Rectal smooth muscle tissue (tissue), 1 donor: ENCODE data around the gene S100A3.
A peak's percentile ranks its signal among the peaks of the same experiment; 100 is the strongest.
"Not testable (repeated sequence)": the region's sequence is repeated elsewhere in the genome, so short reads cannot be mapped to it uniquely, and the experiment has no call there.

Experiments used
- H3K27ac ChIP-seq: one replicate; pipeline ENCODE4 v1.7.0; 2013; ENCODE audit warnings: low read depth, low read length, inconsistent platforms
- H3K27me3 ChIP-seq: one replicate; pipeline ENCODE4 v1.7.0; 2013; ENCODE audit warnings: low read length; ENCODE audit not compliant: control insufficient read depth, insufficient read depth
- H3K36me3 ChIP-seq: one replicate; pipeline ENCODE4 v1.7.0; 2013; ENCODE audit warnings: low read length; ENCODE audit not compliant: control insufficient read depth, insufficient read depth
- H3K4me1 ChIP-seq: one replicate; pipeline ENCODE4 v1.7.0; 2013; ENCODE audit warnings: low read length; ENCODE audit not compliant: control insufficient read depth, insufficient read depth
- H3K4me3 ChIP-seq: one replicate; pipeline ENCODE4 v1.7.0; 2013; ENCODE audit warnings: low read length
- H3K9ac ChIP-seq: one replicate; pipeline ENCODE4 v1.7.0; 2013; ENCODE audit warnings: low read length

Gene S100A3, protein sequence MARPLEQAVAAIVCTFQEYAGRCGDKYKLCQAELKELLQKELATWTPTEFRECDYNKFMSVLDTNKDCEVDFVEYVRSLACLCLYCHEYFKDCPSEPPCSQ

DNA sequence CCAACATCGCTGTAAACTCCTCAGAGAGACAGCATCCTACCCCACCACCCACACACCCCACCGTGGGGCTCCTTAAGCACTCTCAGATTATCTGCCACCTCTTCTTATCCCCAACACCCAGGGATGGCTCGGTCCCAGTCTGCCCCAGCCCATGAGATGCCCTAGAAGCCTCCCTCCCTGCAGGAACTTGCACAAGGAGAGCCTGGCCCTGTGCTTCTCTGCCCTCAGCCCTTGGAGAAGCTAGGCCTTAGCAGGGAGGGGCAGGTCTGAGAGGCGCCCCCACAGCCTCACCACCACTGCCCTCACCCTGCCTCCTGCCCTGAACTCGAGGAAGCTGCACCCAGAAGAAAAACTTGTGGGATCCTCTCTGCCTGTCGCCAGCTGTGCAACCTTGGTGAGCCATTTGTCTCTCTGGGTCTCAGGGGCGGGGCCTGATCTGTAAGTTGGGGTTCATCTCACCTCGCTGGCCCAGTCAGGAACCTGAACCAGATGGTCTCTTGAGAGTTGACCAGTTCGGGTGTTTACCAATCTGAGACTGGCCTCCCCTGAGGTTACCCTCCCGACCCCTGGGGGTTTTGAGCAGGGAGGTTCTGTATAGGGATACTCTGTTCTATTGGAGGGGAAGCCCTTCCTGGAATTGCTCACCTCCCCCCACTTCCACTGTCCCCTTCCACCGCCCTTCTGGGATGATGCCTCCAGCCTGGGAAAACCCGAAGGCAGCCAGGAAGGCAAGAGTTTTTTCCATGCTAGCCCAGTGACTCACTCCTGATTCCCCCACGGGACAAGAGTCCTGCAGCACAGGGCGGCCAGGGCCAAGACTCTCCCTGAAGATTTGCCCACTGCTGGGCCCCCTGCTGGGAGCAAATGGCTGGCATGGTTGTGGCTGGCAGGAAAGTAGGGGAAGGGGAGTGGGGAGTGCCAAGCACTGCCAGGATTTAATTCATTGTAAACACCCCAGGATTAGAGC, at the start of gene S100A3:
S100A3 (minus strand) TSS at position 537 of the 967 bp plus-strand sequence. CDS start 773 bp downstream, outside the sequence.
- H3K4me3 ChIP-seq, result peak within 1 kb of the TSS; percentile 12
- H3K36me3 ChIP-seq, result peaks cover 1% of the 10 kb centered on the region
- peak within 1 kb of the TSS; percentile 58 for H3K27ac ChIP-seq
- H3K27me3 ChIP-seq, result no peaks in the 10 kb centered on the region
- H3K4me1 ChIP-seq, result peaks cover 43% of the 10 kb centered on the region
- no peak within 1 kb of the TSS for H3K9ac ChIP-seq

DNA sequence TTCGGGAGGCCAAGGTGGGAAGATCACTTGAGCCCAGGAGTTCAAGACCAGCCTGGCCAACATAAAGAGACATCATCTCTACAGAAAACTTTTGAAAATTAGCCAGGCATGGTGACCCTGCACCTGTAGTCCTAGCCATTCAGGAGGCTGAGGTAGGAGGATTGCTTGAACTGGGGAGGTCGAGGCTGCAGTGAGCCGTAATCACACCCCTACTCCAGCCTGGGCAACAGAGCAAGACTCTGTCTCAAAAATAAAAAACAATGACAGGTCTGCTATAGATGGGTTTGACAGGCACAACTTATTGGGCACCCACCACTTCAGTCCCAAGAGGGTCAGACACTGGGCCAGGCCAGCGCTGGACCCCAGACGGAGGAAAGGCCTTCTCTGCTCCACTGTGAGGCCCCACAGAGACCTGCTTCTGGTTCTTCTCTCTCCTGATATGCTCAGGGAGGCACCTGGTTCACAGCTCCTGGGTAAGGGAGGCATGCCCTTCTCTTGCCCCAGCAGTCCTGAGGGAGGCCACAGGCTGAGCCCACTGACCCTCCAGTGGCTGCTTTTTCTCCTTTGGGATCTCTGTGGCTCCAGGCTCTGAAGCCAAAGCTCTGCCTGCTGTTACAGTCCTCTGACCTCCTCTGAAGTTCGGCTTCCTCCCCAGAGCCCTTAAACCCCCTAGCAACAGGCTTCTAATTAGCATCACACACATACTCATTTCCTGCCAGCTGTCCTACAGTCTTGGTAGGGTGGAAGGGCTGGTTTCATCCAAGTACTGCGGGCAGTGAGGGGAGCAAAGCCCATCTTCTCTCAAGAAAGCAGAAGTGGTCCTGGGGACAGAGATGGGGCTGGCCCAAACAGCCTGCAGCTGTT, 49.5 kb upstream of the S100A3 start:
- Histone ChIP-seq H3K36me3 (no peaks in the 10 kb centered on the region), H3K4me1 (no peaks in the 10 kb centered on the region), H3K27me3 (no peaks in the 10 kb centered on the region), H3K9ac (no peak overlapping the region), H3K27ac (no peak overlapping the region), H3K4me3 (no peak overlapping the region)

DNA sequence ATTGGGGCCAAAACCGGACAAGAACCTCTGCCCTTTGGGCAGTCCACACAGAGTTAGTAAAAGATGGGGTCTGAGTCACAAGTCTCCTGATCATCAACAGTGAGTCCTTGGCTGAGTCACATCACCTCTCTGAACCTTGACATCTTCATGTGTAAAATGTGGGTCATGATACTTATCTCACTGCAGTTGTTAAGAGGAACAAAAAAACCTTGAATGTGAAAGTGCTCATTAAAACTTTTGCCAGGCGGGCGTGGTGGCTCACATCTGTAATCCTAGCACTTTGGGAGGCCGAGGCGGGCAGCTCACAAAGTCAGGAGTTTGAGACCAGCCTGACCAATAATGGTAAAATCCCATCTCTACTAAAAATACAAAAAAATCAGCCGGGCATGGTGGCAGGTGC, 48.1 kb upstream of the S100A3 start:
- H3K27me3 ChIP-seq, result no peaks in the 10 kb centered on the region
- no peak overlapping the region for H3K9ac ChIP-seq
- H3K4me3 ChIP-seq, result no peak overlapping the region
- H3K4me1 ChIP-seq, result no peaks in the 10 kb centered on the region
- H3K36me3 ChIP-seq, result no peaks in the 10 kb centered on the region
- no peak overlapping the region for H3K27ac ChIP-seq

DNA sequence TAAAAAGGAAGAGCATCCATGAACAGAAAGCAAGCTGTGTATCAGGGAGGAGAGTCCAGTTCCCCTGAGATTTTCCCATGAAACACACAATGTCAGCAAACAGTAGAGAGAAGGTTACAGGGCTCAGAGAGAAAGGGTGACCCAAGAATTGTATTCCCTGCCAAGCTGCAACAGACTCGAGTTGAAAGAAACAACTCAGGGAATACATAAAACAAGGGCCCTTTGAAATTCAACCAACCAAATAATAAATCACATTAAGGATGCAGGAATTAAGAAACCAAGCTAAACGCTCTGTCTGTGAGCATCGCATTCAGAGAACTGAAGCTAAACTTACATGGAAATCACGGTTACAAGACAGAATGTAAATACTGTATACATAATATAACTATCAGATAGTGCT, 43.7 kb upstream of the S100A3 start:
- Histone ChIP-seq H3K4me3 (no peak overlapping the region), H3K9ac (no peak overlapping the region), H3K27ac (no peak overlapping the region), H3K27me3 (no peaks in the 10 kb centered on the region), H3K36me3 (no peaks in the 10 kb centered on the region), H3K4me1 (no peaks in the 10 kb centered on the region)

DNA sequence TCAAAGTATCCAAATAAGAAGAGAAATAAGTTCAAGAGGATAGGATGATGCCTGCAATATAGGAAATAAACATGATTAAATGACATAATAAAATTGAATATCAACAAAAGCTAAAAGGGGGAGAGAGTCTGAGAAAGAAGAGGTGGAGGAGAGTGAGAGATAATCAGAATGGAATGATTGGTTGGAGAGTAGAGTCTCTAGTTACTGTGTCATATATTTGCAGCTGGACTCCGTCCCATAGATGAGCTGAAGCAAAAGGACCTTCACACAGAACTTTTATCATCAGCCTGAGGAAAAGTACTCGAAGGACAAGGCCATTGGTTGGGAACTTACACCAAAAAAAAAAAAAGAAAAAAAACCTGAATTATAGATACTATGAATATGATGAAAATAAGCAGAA, 39.4 kb upstream of the S100A3 start:
- no peak overlapping the region for H3K4me3 ChIP-seq
- no peaks in the 10 kb centered on the region for H3K36me3 ChIP-seq
- H3K27ac ChIP-seq, result no peak overlapping the region
- no peaks in the 10 kb centered on the region for H3K4me1 ChIP-seq
- H3K27me3 ChIP-seq, result no peaks in the 10 kb centered on the region
- H3K9ac ChIP-seq, result no peak overlapping the region

DNA sequence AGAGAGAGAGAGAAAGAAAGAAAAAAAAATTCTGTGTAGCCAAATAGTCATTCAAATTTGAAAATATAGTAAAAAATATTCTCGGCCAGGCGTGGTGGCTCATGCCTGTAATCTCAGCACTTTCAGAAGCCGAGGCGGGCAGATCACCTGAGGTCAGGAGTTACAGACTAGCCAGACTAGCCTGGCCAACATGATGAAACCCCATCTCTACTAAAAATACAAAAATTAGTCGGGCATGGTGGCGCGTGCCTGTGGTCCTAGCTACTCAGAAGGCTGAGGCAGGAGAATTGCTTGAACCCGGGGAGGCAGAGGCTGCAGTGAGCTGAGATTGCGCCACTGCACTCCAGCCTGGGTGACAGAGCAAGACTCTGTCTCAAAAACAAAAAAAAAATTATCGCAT, 39.0 kb upstream of the S100A3 start:
- not testable (repeated sequence) for H3K4me3 ChIP-seq, H3K27ac ChIP-seq, H3K27me3 ChIP-seq, H3K4me1 ChIP-seq, H3K9ac ChIP-seq, H3K36me3 ChIP-seq

DNA sequence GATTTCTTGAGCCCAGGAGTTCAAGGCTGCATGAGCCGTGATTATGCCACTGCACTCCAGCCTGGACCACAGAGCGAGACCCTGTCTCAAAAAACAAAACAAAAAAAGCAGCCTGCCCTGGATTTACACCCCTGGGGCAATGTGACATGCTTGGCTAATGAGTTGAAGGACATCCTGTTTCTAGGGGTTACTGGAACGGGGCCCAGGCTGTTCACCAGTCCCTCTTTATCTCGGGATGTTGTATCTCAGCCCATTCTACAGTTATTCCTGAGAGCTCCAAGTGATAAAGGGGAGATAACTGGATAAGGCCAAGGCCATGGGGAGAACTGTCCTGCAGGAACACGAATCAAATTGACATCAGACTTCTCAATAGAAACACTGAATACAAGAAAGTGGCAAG, 38.3 kb upstream of the S100A3 start:
- H3K9ac ChIP-seq, result no peak overlapping the region
- no peaks in the 10 kb centered on the region for H3K4me1 ChIP-seq
- no peaks in the 10 kb centered on the region for H3K36me3 ChIP-seq
- no peak overlapping the region for H3K27ac ChIP-seq
- no peaks in the 10 kb centered on the region for H3K27me3 ChIP-seq
- H3K4me3 ChIP-seq, result no peak overlapping the region

DNA sequence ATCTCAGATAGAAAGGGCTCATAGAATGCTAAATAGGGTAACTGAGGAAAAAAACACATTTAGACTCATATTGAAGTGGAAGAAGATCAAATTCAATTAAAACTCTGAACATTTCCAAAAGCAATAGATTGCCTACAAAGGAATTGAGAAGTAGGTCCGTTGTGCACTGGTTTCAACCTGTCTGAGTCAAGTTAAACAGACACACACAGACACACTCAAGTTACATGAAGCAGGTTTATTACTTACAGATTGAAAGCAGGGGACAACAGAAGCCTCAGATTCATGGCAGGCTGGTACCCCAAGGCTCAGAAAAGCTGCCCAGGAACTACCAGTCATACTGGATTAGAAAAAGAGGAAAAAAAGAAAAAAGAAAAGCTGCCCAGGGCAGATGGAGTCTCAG, 37.3 kb upstream of the S100A3 start:
- Histone ChIP-seq H3K27me3 (no peaks in the 10 kb centered on the region), H3K9ac (no peak overlapping the region), H3K4me1 (no peaks in the 10 kb centered on the region), H3K36me3 (no peaks in the 10 kb centered on the region), H3K4me3 (no peak overlapping the region), H3K27ac (no peak overlapping the region)

DNA sequence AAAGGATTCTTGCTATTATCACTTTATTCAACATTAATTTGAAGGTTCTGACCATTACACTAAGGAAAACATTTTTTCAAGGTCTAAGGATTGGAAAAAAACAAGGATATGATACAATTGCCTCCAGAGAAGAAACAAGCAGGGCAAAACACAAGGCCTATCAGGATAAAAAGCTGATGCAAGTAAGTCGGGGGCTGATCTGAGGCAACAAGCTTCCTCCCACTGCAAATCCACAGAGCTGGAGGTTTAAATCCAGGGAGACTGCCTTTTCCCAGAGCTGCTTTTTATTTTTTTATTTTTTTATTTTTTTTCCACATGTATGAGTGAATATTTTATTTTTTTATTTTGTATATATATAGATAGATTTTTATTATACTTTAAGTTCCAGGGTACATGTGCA, 35.9 kb upstream of the S100A3 start:
- Histone ChIP-seq H3K27me3 (no peaks in the 10 kb centered on the region), H3K4me1 (no peaks in the 10 kb centered on the region)

DNA sequence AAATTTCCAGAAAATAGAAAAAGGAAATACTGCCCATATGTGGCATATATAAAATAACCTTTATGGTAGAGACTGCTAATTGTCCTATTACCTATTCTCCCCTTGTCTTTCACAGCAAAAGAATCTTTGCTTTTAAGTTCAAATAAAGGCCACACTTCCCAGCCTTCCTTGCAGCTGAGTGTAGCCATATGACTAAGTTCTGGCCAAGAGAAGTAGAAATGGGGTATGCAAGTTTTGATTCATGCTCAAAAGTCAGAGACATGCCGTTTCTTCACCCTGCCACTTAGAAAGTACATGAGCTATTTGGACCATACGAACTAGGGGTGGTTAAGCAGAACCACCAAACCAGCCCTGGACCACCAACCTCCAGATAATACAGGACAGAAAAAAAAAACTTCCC, 34.9 kb upstream of the S100A3 start:
- H3K4me1 ChIP-seq, result no peaks in the 10 kb centered on the region
- no peak overlapping the region for H3K27ac ChIP-seq
- H3K4me3 ChIP-seq, result no peak overlapping the region
- H3K27me3 ChIP-seq, result no peaks in the 10 kb centered on the region
- H3K9ac ChIP-seq, result no peak overlapping the region
- H3K36me3 ChIP-seq, result no peaks in the 10 kb centered on the region

More for the DNA sequence above, 35.9 kb upstream of the S100A3 start:
- Histone ChIP-seq H3K27ac (no peak overlapping the region), H3K9ac (no peak overlapping the region), H3K4me3 (no peak overlapping the region), H3K36me3 (no peaks in the 10 kb centered on the region)

DNA sequence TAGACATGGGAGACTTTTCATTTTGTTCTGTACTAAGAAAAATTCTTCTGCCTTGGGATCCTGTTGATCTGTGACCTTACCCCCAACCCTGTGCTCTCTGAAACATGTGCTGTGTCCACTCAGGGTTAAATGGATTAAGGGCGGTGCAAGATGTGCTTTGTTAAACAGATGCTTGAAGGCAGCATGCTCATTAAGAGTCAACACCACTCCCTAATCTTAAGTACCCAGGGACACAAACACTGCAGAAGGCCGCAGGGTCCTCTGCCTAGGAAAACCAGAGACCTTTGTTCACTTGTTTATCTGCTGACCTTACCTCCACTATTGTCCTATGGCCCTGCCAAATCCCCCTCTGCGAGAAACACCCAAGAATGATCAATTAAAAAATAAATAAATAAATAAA, 34.5 kb upstream of the S100A3 start:
- not testable (repeated sequence) for H3K27me3 ChIP-seq, H3K36me3 ChIP-seq, H3K27ac ChIP-seq, H3K9ac ChIP-seq, H3K4me1 ChIP-seq, H3K4me3 ChIP-seq

DNA sequence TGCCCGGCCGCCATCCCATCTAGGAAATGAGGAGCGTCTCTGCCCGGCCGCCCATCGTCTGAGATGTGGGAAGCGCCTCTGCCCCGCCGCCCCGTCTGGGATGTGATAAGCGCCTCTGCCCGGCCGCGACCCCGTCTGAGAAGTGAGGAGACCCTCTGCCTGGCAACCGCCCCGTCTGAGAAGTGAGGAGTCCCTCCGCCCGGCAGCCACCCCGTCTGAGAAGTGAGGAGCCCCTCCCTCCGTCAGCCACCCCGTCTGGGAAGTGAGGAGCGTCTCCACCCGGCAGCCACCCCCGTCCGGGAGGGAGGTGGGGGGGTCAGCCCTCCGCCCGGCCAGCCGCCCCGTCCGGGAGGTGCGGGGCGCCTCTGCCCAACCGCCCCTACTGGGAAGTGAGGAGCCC, 33.8 kb upstream of the S100A3 start:
- H3K4me3 ChIP-seq, H3K4me1 ChIP-seq, H3K9ac ChIP-seq, H3K27ac ChIP-seq, H3K36me3 ChIP-seq, H3K27me3 ChIP-seq: not testable (repeated sequence)
